WTC11 (cell line): ENCODE results near the gene COL17A1. TPM values are rescaled to one million over a fixed set of nuclear protein-coding genes. Genes with fewer than 3 reads are reported as not detected.

Source experiments
- ATAC-seq: fragments of 200-7000 bp; cut with Tn5 transposase; 2 replicates; pipeline ENCODE4 v1.10.0; 2021; ENCODE audit warnings: mild to moderate bottlenecking, moderate library complexity
- CTCF ChIA-PET: fragments of 300-600 bp; sonication (Branson Sonifier 250); formaldehyde crosslinking; loops from one replicate; lab custom pipeline; 2021; ENCODE audit warnings: antibody characterized with exemption; lab: Charles Lee
- POLR2A ChIA-PET: fragments of 350-600 bp; sonication (Branson Sonifier 250); formaldehyde crosslinking; loops from one replicate; lab custom pipeline; 2021; ENCODE audit warnings: antibody characterized with exemption; lab: Charles Lee
- DNase-seq: peaks from one replicate; pipeline ENCODE4 v3.0.0; 2021; ENCODE audit warnings: low spot score
- H3K27ac Mint-ChIP-seq: 2 replicates; pipeline ENCODE4 v1.8.0; 2021; ENCODE audit warnings: mixed read lengths
- H3K27me3 Mint-ChIP-seq: 2 replicates; pipeline ENCODE4 v1.8.0; 2021; ENCODE audit warnings: low read depth, mild to moderate bottlenecking, moderate library complexity, mixed read lengths
- H3K36me3 Mint-ChIP-seq: 2 replicates; pipeline ENCODE4 v1.8.0; 2021; ENCODE audit warnings: mixed read lengths
- H3K4me1 Mint-ChIP-seq: 2 replicates; pipeline ENCODE4 v1.8.0; 2022; ENCODE audit warnings: mixed read lengths
- H3K4me3 Mint-ChIP-seq: 2 replicates; pipeline ENCODE4 v1.8.0; 2021; ENCODE audit warnings: mild to moderate bottlenecking, moderate library complexity, mixed read lengths
- H3K9me3 Mint-ChIP-seq: 2 replicates; pipeline ENCODE4 v1.8.0; 2021; ENCODE audit warnings: mixed read lengths
- CBFB ChIP-seq: sonication (generic); formaldehyde crosslinking; IDR thresholded peaks from 2 replicates; pipeline ENCODE4 v1.8.1; 2022; ENCODE audit warnings: mild to moderate bottlenecking, low read depth, missing genetic modification reagents
- ESRRA ChIP-seq: sonication (generic); formaldehyde crosslinking; IDR thresholded peaks from 2 replicates; pipeline ENCODE4 v1.8.1; 2022; ENCODE audit warnings: mild to moderate bottlenecking, missing genetic modification reagents, borderline replicate concordance
- GABPB1 ChIP-seq: sonication (generic); formaldehyde crosslinking; IDR thresholded peaks from 2 replicates; pipeline ENCODE4 v1.8.1; 2023; ENCODE audit warnings: mild to moderate bottlenecking, missing genetic modification reagents
- JAZF1 ChIP-seq: fragments of 250-450 bp; sonication (Bioruptor Pico); IDR thresholded peaks from 2 replicates; pipeline ENCODE4 v1.9.0; 2021; ENCODE audit warnings: moderate library complexity, mild to moderate bottlenecking, inconsistent platforms
- KAT7 ChIP-seq: sonication (generic); formaldehyde crosslinking; IDR thresholded peaks from 2 replicates; pipeline ENCODE4 v1.8.1; 2023; ENCODE audit warnings: missing genetic modification reagents, mild to moderate bottlenecking, borderline replicate concordance
- NFATC4 ChIP-seq: fragments of 250-450 bp; sonication (Bioruptor Pico); IDR thresholded peaks from 2 replicates; pipeline ENCODE4 v1.9.0; 2021; ENCODE audit warnings: mild to moderate bottlenecking
- NFE2L1 ChIP-seq: sonication (generic); formaldehyde crosslinking; IDR thresholded peaks from 2 replicates; pipeline ENCODE4 v1.8.1; 2023; ENCODE audit warnings: missing genetic modification reagents
- NR2C2 ChIP-seq: sonication (generic); formaldehyde crosslinking; IDR thresholded peaks from 2 replicates; pipeline ENCODE4 v1.8.0; 2022; ENCODE audit warnings: mild to moderate bottlenecking, missing genetic modification reagents
- PRRX2 ChIP-seq: fragments of 250-450 bp; sonication (Bioruptor Pico); IDR thresholded peaks from 2 replicates; pipeline ENCODE4 v1.8.0; 2021; ENCODE audit warnings: mild to moderate bottlenecking
- SMAD4 ChIP-seq: sonication (generic); formaldehyde crosslinking; IDR thresholded peaks from 2 replicates; pipeline ENCODE4 v1.8.0; 2022; ENCODE audit warnings: mild to moderate bottlenecking, missing genetic modification reagents
- TEAD1 ChIP-seq: sonication (generic); formaldehyde crosslinking; IDR thresholded peaks from 2 replicates; pipeline ENCODE4 v1.8.0; 2022; ENCODE audit warnings: mild to moderate bottlenecking, missing genetic modification reagents
- ZBTB21 ChIP-seq: sonication (generic); formaldehyde crosslinking; IDR thresholded peaks from 2 replicates; pipeline ENCODE4 v1.8.1; 2023; ENCODE audit warnings: mild to moderate bottlenecking, missing genetic modification reagents, borderline replicate concordance
- ZNF219 ChIP-seq: sonication (generic); formaldehyde crosslinking; IDR thresholded peaks from 2 replicates; pipeline ENCODE4 v1.8.0; 2023; ENCODE audit warnings: missing genetic modification reagents, mild to moderate bottlenecking, borderline replicate concordance
- ZNF263 ChIP-seq: sonication (generic); formaldehyde crosslinking; IDR thresholded peaks from 2 replicates; pipeline ENCODE4 v1.8.1; 2022; ENCODE audit warnings: low read depth, mild to moderate bottlenecking, moderate library complexity, missing genetic modification reagents
- ZNF396 ChIP-seq: fragments of 250-450 bp; sonication (Bioruptor Pico); IDR thresholded peaks from 2 replicates; pipeline ENCODE4 v1.8.0; 2021; ENCODE audit warnings: mild to moderate bottlenecking, moderate library complexity, borderline replicate concordance
- ZNF416 ChIP-seq: fragments of 250-450 bp; sonication (Bioruptor Pico); IDR thresholded peaks from 2 replicates; pipeline ENCODE4 v1.9.0; 2021; ENCODE audit warnings: mild to moderate bottlenecking, inconsistent platforms
- ZNF671 ChIP-seq: fragments of 250-450 bp; sonication (Bioruptor Pico); IDR thresholded peaks from 2 replicates; pipeline ENCODE4 v1.8.0; 2021; ENCODE audit warnings: mild to moderate bottlenecking
- total RNA-seq: library from RNA; stranded (reverse); gene quantifications from 3 replicates; pipeline ENCODE4 v1.2.3, GENCODE V29; 2021
- TF ChIP-seq, protein P1 (sequence below): sonication (generic); formaldehyde crosslinking; IDR thresholded peaks from 2 replicates; pipeline ENCODE4 v1.8.1; 2023; ENCODE audit warnings: mild to moderate bottlenecking, missing genetic modification reagents
- TF ChIP-seq, protein P2 (sequence below): sonication (generic); formaldehyde crosslinking; IDR thresholded peaks from 2 replicates; pipeline ENCODE4 v1.8.0; 2022; ENCODE audit warnings: mild to moderate bottlenecking, missing genetic modification reagents
- TF ChIP-seq, protein P3 (sequence below): fragments of 250-450 bp; sonication (Bioruptor Pico); IDR thresholded peaks from 2 replicates; pipeline ENCODE4 v1.9.0; 2021; ENCODE audit warnings: mild to moderate bottlenecking
- TF ChIP-seq, protein P4 (sequence below): sonication (generic); formaldehyde crosslinking; IDR thresholded peaks from 2 replicates; pipeline ENCODE4 v1.8.1; 2023; ENCODE audit warnings: mild to moderate bottlenecking, moderate library complexity, missing genetic modification reagents
- TF ChIP-seq, protein P5 (sequence below): sonication (generic); formaldehyde crosslinking; IDR thresholded peaks from 2 replicates; pipeline ENCODE4 v1.8.1; 2022; ENCODE audit warnings: low read depth, mild to moderate bottlenecking, moderate library complexity, missing genetic modification reagents, borderline replicate concordance
- TF ChIP-seq, protein P6 (sequence below): sonication (generic); formaldehyde crosslinking; IDR thresholded peaks from 2 replicates; pipeline ENCODE4 v1.8.1; 2022; ENCODE audit warnings: missing genetic modification reagents, borderline replicate concordance
- TF ChIP-seq, protein P7 (sequence below): sonication (generic); formaldehyde crosslinking; IDR thresholded peaks from 2 replicates; pipeline ENCODE4 v1.8.1; 2023; ENCODE audit warnings: mild to moderate bottlenecking, missing genetic modification reagents, moderate library complexity

COL17A1 gene
- total RNA-seq, 1 experiment from 2014 or later, result 1.5 TPM

DNA sequence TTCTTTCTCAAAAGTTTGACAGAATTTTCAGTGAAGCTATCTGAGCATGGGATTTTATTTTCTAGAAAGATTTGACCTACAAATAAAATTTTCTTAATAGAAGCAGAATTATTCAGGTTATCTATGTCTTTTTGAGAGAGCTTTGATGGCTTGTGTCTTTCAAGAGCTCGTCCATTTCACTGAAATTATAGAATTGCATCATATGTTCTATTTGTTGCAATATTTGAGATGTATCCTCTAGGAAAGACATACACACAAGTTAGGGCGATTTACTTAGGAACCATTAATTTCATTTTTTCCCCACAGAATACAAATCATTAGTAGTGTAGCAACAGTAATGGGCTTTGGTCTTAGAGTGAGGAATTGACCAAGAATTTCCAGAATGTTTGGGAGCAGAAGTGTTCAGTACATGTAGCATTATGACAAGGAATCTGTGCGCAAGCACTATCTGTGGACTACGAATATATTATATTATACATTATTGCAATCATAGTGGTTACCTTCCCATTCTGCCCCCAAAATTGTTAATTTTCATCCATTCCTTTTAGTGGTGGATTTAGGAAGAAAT, 12.8 kb upstream of the COL17A1 start (continued):
- TF ChIP-seq, protein P1, sequence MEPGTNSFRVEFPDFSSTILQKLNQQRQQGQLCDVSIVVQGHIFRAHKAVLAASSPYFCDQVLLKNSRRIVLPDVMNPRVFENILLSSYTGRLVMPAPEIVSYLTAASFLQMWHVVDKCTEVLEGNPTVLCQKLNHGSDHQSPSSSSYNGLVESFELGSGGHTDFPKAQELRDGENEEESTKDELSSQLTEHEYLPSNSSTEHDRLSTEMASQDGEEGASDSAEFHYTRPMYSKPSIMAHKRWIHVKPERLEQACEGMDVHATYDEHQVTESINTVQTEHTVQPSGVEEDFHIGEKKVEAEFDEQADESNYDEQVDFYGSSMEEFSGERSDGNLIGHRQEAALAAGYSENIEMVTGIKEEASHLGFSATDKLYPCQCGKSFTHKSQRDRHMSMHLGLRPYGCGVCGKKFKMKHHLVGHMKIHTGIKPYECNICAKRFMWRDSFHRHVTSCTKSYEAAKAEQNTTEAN (CRISPR knock-in tag), result no peak
- TF ChIP-seq ESRRA (no peak), NFE2L1 (CRISPR knock-in tag) (no peak), JAZF1 (no peak), GABPB1 (CRISPR knock-in tag) (no peak), ZNF219 (CRISPR knock-in tag) (no peak)
- TF ChIP-seq, protein P2, sequence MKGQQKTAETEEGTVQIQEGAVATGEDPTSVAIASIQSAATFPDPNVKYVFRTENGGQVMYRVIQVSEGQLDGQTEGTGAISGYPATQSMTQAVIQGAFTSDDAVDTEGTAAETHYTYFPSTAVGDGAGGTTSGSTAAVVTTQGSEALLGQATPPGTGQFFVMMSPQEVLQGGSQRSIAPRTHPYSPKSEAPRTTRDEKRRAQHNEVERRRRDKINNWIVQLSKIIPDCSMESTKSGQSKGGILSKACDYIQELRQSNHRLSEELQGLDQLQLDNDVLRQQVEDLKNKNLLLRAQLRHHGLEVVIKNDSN, result no peak
- TF ChIP-seq, protein P3, sequence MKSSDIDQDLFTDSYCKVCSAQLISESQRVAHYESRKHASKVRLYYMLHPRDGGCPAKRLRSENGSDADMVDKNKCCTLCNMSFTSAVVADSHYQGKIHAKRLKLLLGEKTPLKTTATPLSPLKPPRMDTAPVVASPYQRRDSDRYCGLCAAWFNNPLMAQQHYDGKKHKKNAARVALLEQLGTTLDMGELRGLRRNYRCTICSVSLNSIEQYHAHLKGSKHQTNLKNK, result no peak
- TF ChIP-seq, protein P4, sequence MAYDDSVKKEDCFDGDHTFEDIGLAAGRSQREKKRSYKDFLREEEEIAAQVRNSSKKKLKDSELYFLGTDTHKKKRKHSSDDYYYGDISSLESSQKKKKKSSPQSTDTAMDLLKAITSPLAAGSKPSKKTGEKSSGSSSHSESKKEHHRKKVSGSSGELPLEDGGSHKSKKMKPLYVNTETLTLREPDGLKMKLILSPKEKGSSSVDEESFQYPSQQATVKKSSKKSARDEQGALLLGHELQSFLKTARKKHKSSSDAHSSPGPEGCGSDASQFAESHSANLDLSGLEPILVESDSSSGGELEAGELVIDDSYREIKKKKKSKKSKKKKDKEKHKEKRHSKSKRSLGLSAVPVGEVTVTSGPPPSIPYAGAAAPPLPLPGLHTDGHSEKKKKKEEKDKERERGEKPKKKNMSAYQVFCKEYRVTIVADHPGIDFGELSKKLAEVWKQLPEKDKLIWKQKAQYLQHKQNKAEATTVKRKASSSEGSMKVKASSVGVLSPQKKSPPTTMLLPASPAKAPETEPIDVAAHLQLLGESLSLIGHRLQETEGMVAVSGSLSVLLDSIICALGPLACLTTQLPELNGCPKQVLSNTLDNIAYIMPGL, result no peak
- TF ChIP-seq, all 79 proteins: peak for 0

DNA sequence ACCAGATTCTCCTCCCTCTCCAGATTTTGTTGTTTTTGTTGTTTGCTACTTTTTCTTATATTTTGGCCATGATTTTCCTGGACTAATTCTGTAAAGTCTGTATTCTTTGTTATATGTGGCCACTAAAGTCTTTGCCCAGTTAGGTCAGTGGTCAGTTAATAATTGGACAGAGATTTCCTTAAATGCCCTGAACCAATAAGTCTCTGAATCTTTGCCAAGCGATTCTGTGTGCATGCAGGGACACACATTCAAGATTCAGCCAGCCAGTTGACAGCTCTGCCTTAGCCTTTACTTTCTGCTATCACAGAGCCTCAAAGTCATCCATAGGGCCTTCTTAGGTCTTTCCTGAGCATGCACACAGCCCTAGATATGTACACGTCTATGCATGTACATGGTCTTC, 11.0 kb upstream of the COL17A1 start:
- H3K9me3 Mint-ChIP-seq, result peaks cover 24% of the 10 kb centered on the region
- DNase-seq (no peak), ATAC-seq (no peak)
- H3K27me3 Mint-ChIP-seq, result no peaks in the 10 kb centered on the region
- no peaks in the 10 kb centered on the region for H3K4me1 Mint-ChIP-seq
- TF ChIP-seq ZBTB21 (CRISPR knock-in tag) (no peak), SMAD4 (CRISPR knock-in tag) (no peak), TEAD1 (CRISPR knock-in tag) (no peak), ZNF671 (CRISPR knock-in tag) (no peak), PRRX2 (no peak)
- TF ChIP-seq, protein P5, sequence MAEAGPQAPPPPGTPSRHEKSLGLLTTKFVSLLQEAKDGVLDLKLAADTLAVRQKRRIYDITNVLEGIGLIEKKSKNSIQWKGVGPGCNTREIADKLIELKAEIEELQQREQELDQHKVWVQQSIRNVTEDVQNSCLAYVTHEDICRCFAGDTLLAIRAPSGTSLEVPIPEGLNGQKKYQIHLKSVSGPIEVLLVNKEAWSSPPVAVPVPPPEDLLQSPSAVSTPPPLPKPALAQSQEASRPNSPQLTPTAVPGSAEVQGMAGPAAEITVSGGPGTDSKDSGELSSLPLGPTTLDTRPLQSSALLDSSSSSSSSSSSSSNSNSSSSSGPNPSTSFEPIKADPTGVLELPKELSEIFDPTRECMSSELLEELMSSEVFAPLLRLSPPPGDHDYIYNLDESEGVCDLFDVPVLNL (CRISPR knock-in tag), result no peak
- H3K27ac Mint-ChIP-seq, result no peak overlapping the region
- ChIA-PET CTCF (no interaction called here), POLR2A (no interaction called here)
- H3K36me3 Mint-ChIP-seq, result peaks cover 12% of the 10 kb centered on the region
- H3K4me3 Mint-ChIP-seq, result no peak overlapping the region

DNA sequence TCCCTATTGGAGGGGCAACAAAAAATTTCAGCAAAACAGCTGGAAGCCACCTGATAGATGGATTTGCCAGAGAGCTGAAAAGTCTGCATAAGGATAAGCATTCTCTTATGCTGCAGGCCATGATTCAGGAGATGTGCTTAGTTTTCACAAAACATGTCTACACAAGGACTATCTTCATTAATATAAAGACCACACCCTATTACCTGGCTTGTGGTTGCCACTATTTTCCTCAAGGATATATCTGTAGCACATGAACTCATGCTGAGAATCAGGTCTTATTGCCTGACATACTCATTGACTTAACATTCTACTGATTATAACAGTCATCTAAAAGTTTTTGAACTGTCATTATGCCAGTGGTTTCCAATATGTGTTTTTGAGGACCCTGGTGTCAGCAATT, 7.1 kb upstream of the COL17A1 start:
- Mint-ChIP-seq H3K9me3 (peaks cover 24% of the 10 kb centered on the region), H3K4me1 (peaks cover 16% of the 10 kb centered on the region), H3K36me3 (peaks cover 12% of the 10 kb centered on the region), H3K27ac (no peak overlapping the region), H3K4me3 (no peak overlapping the region), H3K27me3 (no peaks in the 10 kb centered on the region)
- no peak for ATAC-seq
- CTCF ChIA-PET, result no interaction called here
- no peak for DNase-seq
- POLR2A ChIA-PET, result no interaction called here
- TF ChIP-seq NFATC4 (CRISPR knock-in tag), result no peak
- TF ChIP-seq ZNF263 (CRISPR knock-in tag), result no peak
- TF ChIP-seq, protein P1 (CRISPR knock-in tag), result no peak
- TF ChIP-seq, protein P6, sequence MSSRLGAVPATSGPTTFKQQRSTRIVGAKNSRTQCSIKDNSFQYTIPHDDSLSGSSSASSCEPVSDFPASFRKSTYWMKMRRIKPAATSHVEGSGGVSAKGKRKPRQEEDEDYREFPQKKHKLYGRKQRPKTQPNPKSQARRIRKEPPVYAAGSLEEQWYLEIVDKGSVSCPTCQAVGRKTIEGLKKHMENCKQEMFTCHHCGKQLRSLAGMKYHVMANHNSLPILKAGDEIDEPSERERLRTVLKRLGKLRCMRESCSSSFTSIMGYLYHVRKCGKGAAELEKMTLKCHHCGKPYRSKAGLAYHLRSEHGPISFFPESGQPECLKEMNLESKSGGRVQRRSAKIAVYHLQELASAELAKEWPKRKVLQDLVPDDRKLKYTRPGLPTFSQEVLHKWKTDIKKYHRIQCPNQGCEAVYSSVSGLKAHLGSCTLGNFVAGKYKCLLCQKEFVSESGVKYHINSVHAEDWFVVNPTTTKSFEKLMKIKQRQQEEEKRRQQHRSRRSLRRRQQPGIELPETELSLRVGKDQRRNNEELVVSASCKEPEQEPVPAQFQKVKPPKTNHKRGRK, result no peak
- TF ChIP-seq GABPB1 (CRISPR knock-in tag), result no peak
- TF ChIP-seq ZNF416 (CRISPR knock-in tag), result no peak
- TF ChIP-seq NR2C2 (CRISPR knock-in tag), result no peak
- TF ChIP-seq, protein P7, sequence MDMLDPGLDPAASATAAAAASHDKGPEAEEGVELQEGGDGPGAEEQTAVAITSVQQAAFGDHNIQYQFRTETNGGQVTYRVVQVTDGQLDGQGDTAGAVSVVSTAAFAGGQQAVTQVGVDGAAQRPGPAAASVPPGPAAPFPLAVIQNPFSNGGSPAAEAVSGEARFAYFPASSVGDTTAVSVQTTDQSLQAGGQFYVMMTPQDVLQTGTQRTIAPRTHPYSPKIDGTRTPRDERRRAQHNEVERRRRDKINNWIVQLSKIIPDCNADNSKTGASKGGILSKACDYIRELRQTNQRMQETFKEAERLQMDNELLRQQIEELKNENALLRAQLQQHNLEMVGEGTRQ (CRISPR knock-in tag), result no peak
- no peak for TF ChIP-seq KAT7 (CRISPR knock-in tag)
- TF ChIP-seq ZNF396 (CRISPR knock-in tag), result no peak
- no peak for TF ChIP-seq CBFB (CRISPR knock-in tag)
- TF ChIP-seq ZNF219 (CRISPR knock-in tag), result no peak
